ENCODE results near the gene ILDR2.

DNA sequence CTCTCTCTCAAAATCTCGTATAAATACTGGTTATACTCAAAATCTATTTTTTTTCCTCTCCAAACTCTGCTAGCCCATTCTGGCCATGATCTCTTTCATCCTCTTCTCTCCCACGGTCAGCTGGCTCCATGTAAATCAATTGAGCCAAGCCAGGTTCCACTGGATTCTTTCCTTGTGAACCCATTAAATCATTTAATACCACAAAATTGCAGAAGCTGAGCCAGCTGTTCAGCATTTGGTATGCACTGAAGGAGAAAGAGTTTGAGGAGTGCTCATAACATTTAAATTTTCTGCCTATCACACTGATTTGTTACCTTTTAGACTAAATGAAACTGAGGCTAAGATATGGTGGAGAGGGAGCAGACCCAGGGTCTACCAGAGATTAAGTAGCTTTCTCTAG, 70.2 kb downstream of the ILDR2 start:
- TF ChIP-seq, protein P1, sequence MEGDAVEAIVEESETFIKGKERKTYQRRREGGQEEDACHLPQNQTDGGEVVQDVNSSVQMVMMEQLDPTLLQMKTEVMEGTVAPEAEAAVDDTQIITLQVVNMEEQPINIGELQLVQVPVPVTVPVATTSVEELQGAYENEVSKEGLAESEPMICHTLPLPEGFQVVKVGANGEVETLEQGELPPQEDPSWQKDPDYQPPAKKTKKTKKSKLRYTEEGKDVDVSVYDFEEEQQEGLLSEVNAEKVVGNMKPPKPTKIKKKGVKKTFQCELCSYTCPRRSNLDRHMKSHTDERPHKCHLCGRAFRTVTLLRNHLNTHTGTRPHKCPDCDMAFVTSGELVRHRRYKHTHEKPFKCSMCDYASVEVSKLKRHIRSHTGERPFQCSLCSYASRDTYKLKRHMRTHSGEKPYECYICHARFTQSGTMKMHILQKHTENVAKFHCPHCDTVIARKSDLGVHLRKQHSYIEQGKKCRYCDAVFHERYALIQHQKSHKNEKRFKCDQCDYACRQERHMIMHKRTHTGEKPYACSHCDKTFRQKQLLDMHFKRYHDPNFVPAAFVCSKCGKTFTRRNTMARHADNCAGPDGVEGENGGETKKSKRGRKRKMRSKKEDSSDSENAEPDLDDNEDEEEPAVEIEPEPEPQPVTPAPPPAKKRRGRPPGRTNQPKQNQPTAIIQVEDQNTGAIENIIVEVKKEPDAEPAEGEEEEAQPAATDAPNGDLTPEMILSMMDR (IDR thresholded peaks at IDR 0.05): no peak
- no peak for TF ChIP-seq POLR2A (IDR thresholded peaks at IDR 0.05)
- TF ChIP-seq POLR2AphosphoS5 (IDR thresholded peaks at IDR 0.05): no peak
- TF ChIP-seq EP300 (IDR thresholded peaks at IDR 0.05; ENCODE audit: low read depth): no peak

Data from transverse colon (tissue), 4 donors.